ENCODE measurements around the gene RND3. TPM values are rescaled to one million over a fixed set of nuclear protein-coding genes. Genes with fewer than 3 reads are reported as not detected.

The RND3 gene
- total RNA-seq, 1 donor, result 321 TPM

GRCh38 chr2:150471813-150472510, 15.5 kb downstream of the RND3 start:
- no peak overlapping the region for H3K4me3 ChIP-seq (ENCODE audit: low read depth, low read length)
- TF ChIP-seq CTCF (IDR thresholded peaks at IDR 0.05; ENCODE audit: insufficient read depth, low read length), result no peak
- DNase-seq (ENCODE audit: low read depth), result peak; percentile 7

GRCh38 chr2:150470435-150470834, 17.0 kb downstream of the RND3 start:
- TF ChIP-seq CTCF (IDR thresholded peaks at IDR 0.05; ENCODE audit: insufficient read depth, low read length), result no peak
- DNase-seq (ENCODE audit: low read depth), result peak; percentile 14
- H3K4me3 ChIP-seq (ENCODE audit: low read depth, low read length), result no peak overlapping the region

- DNase-seq (ENCODE audit: low read depth), result peak; percentile 6
- no peak overlapping the region for H3K4me3 ChIP-seq (ENCODE audit: low read depth, low read length)
- no peak for TF ChIP-seq CTCF (IDR thresholded peaks at IDR 0.05; ENCODE audit: insufficient read depth, low read length)
Observed at GRCh38 chr2:150469706-150470274, 17.7 kb downstream of the RND3 start.

GRCh38 chr2:150468350-150468960, 19.0 kb downstream of the RND3 start:
- no peak for TF ChIP-seq CTCF (IDR thresholded peaks at IDR 0.05; ENCODE audit: insufficient read depth, low read length)
- H3K4me3 ChIP-seq (ENCODE audit: low read depth, low read length), result no peak overlapping the region
- DNase-seq (ENCODE audit: low read depth), result no peak

DNA sequence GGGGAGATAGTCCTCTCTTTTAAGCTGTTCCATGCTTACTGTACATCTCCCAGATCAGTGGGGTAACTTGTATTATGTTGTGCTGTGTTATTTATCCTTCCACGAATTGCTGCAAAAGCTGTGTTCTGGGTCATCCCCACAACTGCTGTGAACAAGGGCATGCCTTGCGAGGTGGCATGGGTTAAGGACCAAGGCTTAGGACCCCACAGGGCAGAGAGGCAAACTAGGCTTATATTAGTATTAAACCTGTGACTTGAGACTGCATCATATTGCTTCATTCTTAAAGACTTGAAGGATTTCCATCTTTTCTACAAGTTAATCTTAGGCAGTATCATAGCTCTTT, 19.9 kb downstream of the RND3 start:
- no peak for TF ChIP-seq CTCF (IDR thresholded peaks at IDR 0.05; ENCODE audit: insufficient read depth, low read length)
- no peak overlapping the region for H3K4me3 ChIP-seq (ENCODE audit: low read depth, low read length)
- DNase-seq (ENCODE audit: low read depth), result peak; percentile 18

DNA sequence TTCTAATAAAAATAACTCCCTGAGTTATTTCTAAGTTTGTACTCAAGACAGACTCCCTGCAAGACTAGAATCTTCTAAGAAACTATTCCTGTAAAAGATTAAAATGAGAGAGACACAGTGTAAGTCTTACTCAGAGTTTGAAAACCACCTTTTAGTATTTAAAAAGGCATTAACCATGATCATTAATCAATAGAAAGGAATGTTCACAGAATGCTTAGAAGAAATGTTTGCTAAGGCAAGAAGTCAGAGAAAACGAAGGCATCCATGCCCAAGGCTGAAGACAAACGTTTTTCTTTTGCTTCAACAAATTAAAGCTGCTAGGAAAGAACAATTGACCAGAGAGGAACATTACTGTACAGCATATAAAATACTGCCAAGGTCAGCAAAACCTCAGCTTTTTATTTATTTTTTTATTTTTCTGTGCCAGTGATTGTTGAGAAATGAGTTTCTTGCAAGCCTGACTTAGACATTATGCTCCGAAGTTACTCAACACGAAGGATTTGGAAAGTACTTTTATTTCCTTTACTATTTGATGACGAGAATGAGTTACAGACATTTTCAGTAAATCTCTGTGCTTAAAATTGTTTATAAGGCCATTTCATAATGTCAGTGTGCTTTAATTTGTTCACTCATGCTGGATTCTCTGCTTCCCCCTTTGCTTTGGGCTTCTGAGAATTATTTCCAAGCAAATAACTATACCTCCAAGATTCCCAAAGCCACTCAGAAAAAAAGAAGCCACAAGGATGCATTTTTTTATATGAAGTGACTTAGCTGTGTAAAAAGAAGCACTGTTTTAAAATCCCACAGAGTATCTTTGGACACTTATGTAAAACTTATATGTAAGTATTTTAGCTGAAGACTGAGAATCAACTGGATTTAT, 20.5 kb downstream of the RND3 start:
- TF ChIP-seq CTCF (IDR thresholded peaks at IDR 0.05; ENCODE audit: insufficient read depth, low read length), result no peak
- H3K4me3 ChIP-seq (ENCODE audit: low read depth, low read length), result no peak overlapping the region
- peak; percentile 92 for DNase-seq (ENCODE audit: low read depth)
